K562 (cell line): ENCODE results near the gene BTN3A1. TPM values are rescaled to one million over a fixed set of nuclear protein-coding genes. Genes with fewer than 3 reads are reported as not detected.

Experiments
- ARID3A ChIP-seq: IDR thresholded peaks from 2 replicates; pipeline ENCODE4 v1.6.1; 2012; ENCODE audit warnings: low read depth, low read length, improper control_type of control experiment, borderline replicate concordance
- BACH1 ChIP-seq: fragments of 200-800 bp; sonication (Bioruptor generic); IDR thresholded peaks from 2 replicates; pipeline ENCODE4 v1.6.1; 2016; ENCODE audit warnings: missing genetic modification characterization, missing compliant biosample characterization
- ESRRA ChIP-seq: fragments of 450-650 bp; IDR thresholded peaks from 2 replicates; pipeline ENCODE4 v1.6.1; 2014; ENCODE audit warnings: low read depth, mild to moderate bottlenecking, moderate library complexity, borderline replicate concordance
- FOXK2 ChIP-seq, 2 experiments: fragments of 450-650 bp; IDR thresholded peaks in 1 of 2; conservative IDR thresholded peaks in 1 of 2; 2 replicates each; pipeline ENCODE4 v1.6.1; 2016; ENCODE audit warnings: low read depth in 2 of 2, mild to moderate bottlenecking in 1 of 2
- KAT7 ChIP-seq: sonication (generic); formaldehyde crosslinking; IDR thresholded peaks from 2 replicates; pipeline ENCODE4 v1.8.0; 2022; ENCODE audit warnings: missing genetic modification reagents, mild to moderate bottlenecking, borderline replicate concordance
- NCOR1 ChIP-seq: fragments of 450-650 bp; IDR thresholded peaks from 2 replicates; pipeline ENCODE4 v1.6.1; 2016; ENCODE audit warnings: mild to moderate bottlenecking, moderate library complexity
- NFIC ChIP-seq: fragments of 450-650 bp; IDR thresholded peaks from 2 replicates; pipeline ENCODE4 v1.6.1; 2017; ENCODE audit warnings: mild to moderate bottlenecking, inconsistent platforms
- TAF15 ChIP-seq: fragments of 200-400 bp; formaldehyde crosslinking; IDR thresholded peaks from 2 replicates; pipeline ENCODE4 v1.6.1; 2017; ENCODE audit warnings: mild to moderate bottlenecking, low read depth, low read length, moderate library complexity
- ZMIZ1 ChIP-seq, 2 experiments: fragments of 150-350 bp in 1 of 2; IDR thresholded peaks; 2 replicates each; pipeline ENCODE4 v1.6.1; 2012 to 2016; ENCODE audit warnings: low read depth in 2 of 2, low read length in 2 of 2, mild to moderate bottlenecking in 1 of 2, moderate library complexity in 1 of 2
- ZNF217 ChIP-seq: sonication (generic); formaldehyde crosslinking; IDR thresholded peaks from 2 replicates; pipeline ENCODE4 v1.8.0; 2022; ENCODE audit warnings: mild to moderate bottlenecking, missing genetic modification reagents
- polyA plus RNA-seq, 8 experiments: library from polyadenylated mRNA; depleted of rRNA in 4 of 8; stranded (reverse) in 5 of 8; unstranded in 3 of 8; fragments of >200 nt; fragmentation: Nextera tagmentation in 2 of 8; fragmentation: Illumina TruSeq in 1 of 8; extraction: Ambion mirVana in 2 of 8; extraction: Trizol in 1 of 8; gene quantifications; 2 replicates each; pipeline versions ENCODE4 v1.2.1 to v1.2.3, GENCODE V29; 2011 to 2014; ENCODE audit warnings: inconsistent platforms in 1 of 8, missing spikeins in 1 of 8
- total RNA-seq, 7 experiments: library from RNA; depleted of rRNA in 6 of 7; stranded (reverse); fragments of >200 nt in 6 of 7; fragmentation: Illumina TruSeq in 2 of 7; extraction: Trizol in 2 of 7; gene quantifications; 2 replicates each; pipeline versions ENCODE4 v1.2.1 to v1.2.3, GENCODE V29; 2011 to 2021; ENCODE audit warnings: low replicate concordance in 1 of 7
- TF ChIP-seq, protein P1 (sequence below): fragments of 450-650 bp; IDR thresholded peaks from 2 replicates; pipeline ENCODE4 v1.6.1; 2018; ENCODE audit warnings: mild to moderate bottlenecking, low read depth; ENCODE audit not compliant: partially characterized antibody
- TF ChIP-seq, protein P2 (sequence below): sonication (generic); IDR thresholded peaks from 2 replicates; pipeline ENCODE4 v1.6.1; 2016
- TF ChIP-seq, protein P3 (sequence below): fragments of 250-450 bp; sonication (Bioruptor Pico); IDR thresholded peaks from 2 replicates; pipeline ENCODE4 v1.9.0; 2021; ENCODE audit warnings: mild to moderate bottlenecking, inconsistent platforms
- TF ChIP-seq, protein P4 (sequence below): fragments of 450-650 bp; conservative IDR thresholded peaks from 2 replicates; pipeline ENCODE4 v1.6.1; 2016; ENCODE audit warnings: missing genetic modification characterization, low read depth, mild to moderate bottlenecking, missing compliant biosample characterization, moderate library complexity

BTN3A1 gene
- total and polyA plus RNA-seq, 9 of the 15 experiments (the other 6 are each of a cell fraction or from before 2014, with no cell fraction given) = 0.84 to 8.5 (median 3.9) TPM

- TF ChIP-seq, protein P1, sequence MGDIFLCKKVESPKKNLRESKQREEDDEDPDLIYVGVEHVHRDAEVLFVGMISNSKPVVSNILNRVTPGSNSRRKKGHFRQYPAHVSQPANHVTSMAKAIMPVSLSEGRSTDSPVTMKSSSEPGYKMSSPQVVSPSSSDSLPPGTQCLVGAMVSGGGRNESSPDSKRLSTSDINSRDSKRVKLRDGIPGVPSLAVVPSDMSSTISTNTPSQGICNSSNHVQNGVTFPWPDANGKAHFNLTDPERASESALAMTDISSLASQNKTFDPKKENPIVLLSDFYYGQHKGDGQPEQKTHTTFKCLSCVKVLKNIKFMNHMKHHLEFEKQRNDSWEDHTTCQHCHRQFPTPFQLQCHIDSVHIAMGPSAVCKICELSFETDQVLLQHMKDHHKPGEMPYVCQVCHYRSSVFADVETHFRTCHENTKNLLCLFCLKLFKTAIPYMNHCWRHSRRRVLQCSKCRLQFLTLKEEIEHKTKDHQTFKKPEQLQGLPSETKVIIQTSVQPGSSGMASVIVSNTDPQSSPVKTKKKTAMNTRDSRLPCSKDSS = no peak
- peak; percentile 80 for TF ChIP-seq NFIC
- TF ChIP-seq ZNF217 (CRISPR knock-in tag) = no peak
- TF ChIP-seq BACH1 (tag) = 0 out of 2 replicates have a peak, but pooled peaks have one; percentile 35
- no peak for TF ChIP-seq TAF15
- TF ChIP-seq KAT7 (CRISPR knock-in tag) = no peak; the same call in 1 of the 2 replicates
- no peak for TF ChIP-seq NCOR1
- TF ChIP-seq FOXK2 (conservative IDR thresholded peaks at IDR 0.05 in 1 of 2, IDR thresholded peaks at IDR 0.05 in 1 of 2; ENCODE audit: low read depth in 2 of 2) = no peak
- TF ChIP-seq, protein P2, sequence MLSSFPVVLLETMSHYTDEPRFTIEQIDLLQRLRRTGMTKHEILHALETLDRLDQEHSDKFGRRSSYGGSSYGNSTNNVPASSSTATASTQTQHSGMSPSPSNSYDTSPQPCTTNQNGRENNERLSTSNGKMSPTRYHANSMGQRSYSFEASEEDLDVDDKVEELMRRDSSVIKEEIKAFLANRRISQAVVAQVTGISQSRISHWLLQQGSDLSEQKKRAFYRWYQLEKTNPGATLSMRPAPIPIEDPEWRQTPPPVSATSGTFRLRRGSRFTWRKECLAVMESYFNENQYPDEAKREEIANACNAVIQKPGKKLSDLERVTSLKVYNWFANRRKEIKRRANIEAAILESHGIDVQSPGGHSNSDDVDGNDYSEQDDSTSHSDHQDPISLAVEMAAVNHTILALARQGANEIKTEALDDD = no peak
- TF ChIP-seq ESRRA = no peak
- TF ChIP-seq ZMIZ1 (IDR thresholded peaks at IDR 0.05; ENCODE audit: low read depth in 2 of 2, low read length in 2 of 2) = no peak
- TF ChIP-seq, protein P3, sequence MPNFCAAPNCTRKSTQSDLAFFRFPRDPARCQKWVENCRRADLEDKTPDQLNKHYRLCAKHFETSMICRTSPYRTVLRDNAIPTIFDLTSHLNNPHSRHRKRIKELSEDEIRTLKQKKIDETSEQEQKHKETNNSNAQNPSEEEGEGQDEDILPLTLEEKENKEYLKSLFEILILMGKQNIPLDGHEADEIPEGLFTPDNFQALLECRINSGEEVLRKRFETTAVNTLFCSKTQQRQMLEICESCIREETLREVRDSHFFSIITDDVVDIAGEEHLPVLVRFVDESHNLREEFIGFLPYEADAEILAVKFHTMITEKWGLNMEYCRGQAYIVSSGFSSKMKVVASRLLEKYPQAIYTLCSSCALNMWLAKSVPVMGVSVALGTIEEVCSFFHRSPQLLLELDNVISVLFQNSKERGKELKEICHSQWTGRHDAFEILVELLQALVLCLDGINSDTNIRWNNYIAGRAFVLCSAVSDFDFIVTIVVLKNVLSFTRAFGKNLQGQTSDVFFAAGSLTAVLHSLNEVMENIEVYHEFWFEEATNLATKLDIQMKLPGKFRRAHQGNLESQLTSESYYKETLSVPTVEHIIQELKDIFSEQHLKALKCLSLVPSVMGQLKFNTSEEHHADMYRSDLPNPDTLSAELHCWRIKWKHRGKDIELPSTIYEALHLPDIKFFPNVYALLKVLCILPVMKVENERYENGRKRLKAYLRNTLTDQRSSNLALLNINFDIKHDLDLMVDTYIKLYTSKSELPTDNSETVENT (CRISPR knock-in tag) = no peak
- TF ChIP-seq ARID3A = no peak
- TF ChIP-seq, protein P4, sequence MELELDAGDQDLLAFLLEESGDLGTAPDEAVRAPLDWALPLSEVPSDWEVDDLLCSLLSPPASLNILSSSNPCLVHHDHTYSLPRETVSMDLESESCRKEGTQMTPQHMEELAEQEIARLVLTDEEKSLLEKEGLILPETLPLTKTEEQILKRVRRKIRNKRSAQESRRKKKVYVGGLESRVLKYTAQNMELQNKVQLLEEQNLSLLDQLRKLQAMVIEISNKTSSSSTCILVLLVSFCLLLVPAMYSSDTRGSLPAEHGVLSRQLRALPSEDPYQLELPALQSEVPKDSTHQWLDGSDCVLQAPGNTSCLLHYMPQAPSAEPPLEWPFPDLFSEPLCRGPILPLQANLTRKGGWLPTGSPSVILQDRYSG (tag) = no peak
Observed at GRCh38 chr6:26363882-26364701, 38.0 kb upstream of the BTN3A1 start (continued).
